Activated CD4-positive, alpha-beta T cell treated with anti-CD3 and anti-CD28 coated beads, Interleukin-2, amount 50 U/mL, for 16 hours (primary cell): ENCODE data around the gene DNAAF5.
A peak's percentile ranks its signal among the peaks of the same experiment; 100 is the strongest.

Experiments used
- DNase-seq: peaks from one replicate; pipeline ENCODE4 v3.0.0-alpha.2; 2020

The DNAAF5 gene

DNA sequence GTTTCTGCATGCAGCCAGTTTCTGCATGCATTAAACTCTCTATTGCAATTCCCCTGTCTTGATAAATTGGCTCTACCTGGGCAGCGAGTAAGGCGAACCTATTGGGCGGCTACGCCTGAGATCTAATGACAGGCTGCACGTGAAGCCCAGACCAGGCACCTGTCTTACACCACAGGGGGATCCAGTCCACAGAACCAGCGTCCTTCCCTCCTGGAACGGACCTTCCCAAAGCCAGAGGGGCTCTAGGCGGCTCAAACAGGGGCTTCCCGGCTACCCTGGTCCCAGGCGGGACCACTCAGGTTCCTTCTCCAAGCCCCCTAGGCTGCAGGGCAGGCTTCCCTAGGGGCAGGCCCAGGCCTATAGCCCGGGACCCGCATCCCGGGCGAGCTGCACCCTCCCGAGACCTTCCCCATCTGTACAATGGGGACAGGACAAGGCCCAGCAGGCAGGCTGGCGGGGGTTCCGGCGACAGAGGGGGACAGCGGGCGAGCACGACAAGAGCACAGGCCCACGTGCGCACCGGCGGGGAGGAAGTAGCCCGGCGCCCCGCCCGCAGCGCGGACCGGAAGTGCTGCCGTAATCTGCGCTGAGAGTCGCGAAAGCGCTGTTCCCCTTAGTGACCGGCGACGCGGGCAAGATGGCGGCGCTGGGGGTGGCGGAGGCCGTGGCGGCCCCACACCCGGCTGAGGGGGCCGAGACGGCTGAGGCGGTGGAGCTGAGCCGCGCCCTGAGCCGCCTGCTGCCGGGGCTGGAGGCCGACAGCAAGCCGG, at the start of gene DNAAF5:
Gene DNAAF5, plus strand, starts transcription at position 616 of the 770 bp plus-strand sequence. Its CDS starts 22 bp downstream, at position 638.
- DNase-seq: peak; percentile 90

DNA sequence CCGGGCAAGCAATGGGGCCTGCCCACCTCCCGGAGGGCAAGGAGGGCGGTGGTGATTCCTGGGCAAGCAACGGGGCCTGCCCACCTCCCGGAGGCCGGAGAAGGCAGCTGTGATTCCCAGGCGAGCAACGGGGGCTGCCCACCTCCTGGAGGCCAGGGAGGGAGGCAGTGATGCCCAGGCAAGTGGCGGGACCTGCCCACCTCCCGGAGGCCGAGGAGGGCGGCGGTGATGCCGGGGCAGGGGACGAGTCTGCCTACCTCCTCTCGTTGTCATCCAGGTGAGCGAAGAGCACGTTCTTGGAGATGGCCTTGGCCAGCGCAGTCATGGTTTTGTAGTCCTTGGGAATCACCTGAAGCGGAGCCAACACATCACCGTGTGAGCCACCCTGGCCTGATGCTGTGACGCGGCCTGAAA, 49.5 kb upstream of the DNAAF5 start:
- DNase-seq: no peak

DNA sequence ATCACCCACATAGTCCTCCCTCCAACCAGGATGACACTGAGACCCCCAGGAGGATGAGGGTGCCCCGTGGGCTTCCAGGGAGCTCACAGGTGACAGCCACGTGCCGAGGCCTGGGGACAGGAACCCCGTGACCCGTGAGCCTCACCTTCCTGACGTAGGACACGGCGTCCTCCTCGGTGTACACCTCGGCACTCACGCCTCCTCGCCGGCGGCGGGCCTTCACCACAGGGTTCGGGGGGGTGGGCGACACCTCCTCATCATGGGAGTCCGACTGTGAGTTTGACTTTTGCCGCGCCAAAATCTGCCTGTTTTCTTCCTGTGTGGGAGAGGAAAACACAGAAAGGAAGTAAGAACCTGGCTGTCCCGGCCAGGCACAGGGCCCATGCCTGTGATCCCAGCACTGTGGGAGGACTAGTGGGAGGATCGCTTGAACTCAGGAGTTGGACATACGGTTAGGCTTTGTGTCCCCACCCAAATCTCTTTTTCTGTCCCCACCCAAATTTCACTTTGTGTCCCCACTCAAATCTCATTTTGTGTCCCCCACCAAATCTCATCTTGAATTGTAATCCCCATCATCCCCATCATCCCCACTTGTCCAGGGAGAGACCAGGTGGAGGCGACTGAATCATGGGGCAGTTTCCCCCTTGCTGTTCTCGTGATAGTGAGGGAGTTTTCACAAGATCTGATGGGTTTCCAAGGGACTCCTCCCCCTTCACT, 45.9 kb upstream of the DNAAF5 start:
- DNase-seq: no peak

DNA sequence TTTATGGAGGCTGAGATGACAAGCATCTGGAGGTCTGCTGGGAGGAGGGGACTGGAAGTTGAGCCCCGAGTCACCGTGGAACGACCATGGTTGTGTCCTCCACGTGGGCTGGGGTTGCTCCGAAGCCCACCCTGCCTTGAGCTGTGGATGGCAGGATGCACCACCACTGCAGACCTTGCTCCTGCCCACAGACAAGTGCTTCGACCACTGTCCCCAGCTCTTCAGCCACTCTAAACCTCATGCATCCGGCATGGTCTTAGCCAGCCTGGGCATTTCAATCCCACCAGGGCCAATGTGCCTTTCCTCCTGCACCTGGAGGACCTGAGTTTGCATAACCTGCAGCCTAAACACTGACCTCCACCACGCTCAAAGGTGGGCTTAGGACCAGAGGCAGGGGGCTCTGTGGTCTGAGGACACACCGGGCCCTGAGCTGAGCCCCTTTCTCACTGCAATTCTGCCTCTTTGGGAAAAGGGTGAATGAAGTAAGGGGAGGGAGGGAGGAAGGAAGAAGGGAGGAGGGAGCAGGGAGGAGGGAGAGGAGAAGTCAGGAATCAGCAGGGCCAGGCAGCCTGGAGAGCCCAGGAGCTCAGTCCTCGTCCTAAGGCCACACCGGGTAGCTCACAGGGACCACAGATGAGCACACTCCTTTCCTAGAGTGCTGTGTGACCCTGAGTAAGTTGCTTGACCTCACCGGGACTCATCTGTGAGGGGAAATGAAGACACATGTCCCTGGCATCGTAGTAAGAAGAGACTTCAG, 44.8 kb upstream of the DNAAF5 start:
- DNase-seq: no peak

DNA sequence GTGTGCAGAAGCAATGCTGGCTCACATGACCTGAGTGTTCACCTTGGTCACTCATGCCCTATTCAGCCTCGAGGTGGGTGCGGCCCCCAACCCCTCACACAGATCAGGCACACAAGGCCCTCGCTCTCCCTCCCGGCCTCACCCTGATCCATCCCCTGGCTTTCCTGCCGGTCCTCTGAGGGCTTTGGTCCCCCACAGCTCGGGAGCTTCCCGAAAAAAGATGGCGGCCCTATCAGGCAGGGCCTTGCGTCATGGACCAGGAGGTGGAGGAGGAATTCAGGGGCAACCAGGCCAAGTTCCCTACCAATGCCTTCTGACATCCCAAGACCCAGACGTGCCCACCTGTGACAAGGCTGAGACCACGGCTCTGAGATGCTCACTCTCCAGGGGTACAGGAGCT, 43.7 kb upstream of the DNAAF5 start:
- no peak for DNase-seq

DNA sequence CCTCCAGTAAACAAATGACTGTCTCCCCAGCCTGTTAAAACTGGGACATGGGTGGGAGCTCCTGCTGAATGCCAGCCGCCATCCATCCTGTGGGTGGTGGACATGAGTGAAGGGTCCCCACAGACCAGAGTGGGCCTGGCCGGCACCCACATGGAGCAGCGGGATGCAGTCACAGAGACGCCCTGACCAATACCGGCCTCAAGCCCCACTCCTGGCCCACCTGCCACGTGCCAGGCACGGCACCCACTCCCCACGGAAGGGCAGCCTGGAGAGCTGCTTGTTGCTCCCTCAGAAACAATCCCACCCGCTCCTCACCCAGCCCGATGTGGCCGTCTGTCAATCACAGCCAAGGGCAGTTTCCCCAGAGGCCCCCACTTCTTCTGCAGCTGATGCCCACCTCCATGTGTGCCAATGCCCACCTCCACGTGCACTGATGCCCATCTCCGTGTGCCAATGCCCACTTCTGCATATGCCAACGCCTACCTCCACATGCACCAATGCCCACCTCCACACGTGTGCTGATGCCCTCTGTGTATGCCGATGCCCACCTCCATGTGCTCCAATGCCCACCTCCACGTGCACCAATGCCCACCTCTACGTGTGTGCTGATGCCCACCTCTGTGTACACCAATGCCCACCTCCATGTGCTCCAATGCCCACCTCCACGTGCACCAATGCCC, 42.8 kb upstream of the DNAAF5 start:
- DNase-seq: no peak

DNA sequence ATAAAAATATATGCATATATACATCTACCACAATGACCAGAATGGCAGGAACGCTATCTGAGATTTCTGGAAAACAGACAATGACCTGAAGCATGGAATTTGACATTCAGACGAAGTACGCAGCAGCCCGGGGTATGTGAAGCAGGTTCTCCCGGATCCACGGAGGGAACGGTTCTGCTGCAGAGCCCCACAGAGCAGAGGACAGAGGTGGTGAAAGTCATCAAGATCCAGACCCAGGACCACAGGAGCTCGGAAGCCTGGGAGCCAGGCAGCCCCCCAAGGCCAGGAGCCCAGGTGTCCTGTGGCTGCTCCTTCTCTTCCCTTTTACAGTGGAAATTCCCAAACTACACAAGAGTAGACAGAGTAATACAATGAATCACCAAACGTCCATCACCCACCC, 42.1 kb upstream of the DNAAF5 start:
- no peak for DNase-seq

DNA sequence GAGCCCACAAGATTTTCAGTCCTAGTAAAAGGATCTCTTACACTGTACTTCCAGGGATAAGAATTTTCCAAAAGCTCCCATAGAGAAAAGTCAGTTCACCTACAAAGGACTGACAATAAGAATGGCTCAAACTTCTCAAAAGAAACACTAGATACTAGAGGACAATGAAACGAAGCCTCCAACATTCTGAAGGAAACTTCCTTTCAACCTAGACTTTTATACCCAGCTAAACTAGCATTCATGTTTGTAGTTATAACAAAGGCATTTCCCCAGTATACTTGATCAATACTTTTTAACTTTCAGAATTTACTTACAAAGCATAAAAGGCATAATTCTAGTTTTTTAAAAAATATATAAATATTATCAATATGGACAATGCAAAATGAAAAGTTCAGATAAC, 41.0 kb upstream of the DNAAF5 start:
- no peak for DNase-seq

DNA sequence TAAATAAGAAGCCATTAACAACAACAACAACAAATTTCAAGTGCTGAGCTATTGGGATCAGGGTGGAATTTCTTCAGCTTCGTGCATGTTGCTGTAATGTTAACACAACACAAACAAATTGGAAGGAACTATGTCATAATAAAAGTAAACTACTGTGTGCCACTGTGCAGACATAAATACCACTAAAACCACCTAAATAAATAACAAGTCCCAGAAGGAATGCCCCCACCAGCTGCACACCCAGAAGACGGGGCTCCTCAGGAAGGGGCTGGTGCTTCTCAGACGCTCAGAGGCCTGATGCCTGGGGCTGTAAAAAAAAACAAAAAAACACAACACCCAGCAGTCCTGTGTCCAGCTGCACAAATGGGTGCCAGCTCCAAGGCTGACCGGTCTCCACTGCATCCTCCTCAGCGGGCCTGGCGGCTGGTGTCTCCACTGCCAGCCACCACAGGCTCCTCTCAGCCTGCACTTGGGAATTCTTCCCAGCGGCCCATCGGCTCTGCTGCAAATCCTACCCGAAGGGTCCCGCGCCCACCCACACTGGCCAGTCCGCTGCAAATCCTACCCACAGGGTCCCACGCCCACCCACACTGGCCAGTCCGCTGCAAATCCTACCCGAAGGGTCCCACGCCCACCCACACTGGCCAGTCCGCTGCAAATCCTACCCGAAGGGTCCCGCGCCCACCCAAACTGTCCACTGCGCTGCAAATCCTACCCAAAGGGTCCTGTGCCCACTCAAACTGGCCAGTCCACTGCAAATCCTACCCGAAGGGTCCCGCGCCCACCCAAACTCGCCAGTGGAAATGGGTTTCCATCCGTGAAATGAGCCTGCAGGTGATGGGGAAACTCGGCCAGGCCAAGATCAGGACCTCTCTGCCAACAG, 35.8 kb upstream of the DNAAF5 start:
- no peak for DNase-seq

DNA sequence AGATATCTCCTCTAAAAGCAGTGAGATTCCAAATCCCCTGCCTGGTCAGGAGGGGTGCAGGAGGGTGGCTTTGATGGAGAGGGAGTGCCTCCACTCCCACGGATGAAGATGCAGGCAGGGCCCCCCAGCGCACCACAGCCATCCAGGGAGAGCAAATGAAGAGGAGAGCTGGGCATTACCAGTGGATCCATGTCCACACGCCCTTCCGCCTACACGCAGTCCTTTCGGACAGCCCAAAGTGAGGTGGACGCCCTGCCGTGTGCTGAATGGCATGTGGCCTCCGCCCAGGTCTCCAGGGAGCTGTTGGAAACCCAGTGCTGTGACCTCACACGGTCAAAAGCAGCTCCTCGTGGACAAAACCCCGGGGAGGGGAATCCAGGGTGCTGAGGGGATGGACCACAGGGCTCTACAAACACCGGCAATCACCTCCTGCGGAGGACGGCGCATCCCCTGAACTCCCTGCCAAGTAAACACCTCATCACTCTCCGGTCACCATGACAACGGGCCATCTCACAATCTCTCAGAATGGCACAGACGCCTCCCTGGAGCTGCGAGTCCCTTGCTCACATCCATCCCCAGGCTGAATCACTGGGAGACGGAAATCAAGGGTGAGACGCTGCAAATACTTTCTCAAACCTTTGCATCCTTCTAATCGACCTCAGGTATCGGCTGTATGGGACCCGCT, 35.0 kb upstream of the DNAAF5 start:
- no peak for DNase-seq

DNA sequence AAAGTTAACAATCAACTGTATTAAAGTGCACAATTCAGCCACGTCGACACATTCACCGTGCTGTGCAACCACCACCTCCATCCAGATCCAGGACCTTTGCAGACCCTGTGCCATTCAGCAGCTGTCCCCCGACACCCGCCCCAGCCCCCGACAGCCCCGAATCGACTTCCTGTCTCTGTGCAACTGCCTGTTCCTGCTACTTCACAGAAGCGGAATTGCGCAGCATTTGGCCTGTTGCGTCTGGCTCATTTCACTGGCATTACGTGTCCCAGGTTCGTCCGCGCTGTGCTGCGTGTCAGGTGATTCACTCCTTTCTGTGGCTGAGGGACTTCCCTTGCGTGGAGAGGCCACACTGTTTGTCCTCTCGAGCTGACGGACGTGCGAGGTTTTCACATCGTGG, 33.2 kb upstream of the DNAAF5 start:
- DNase-seq: no peak

DNA sequence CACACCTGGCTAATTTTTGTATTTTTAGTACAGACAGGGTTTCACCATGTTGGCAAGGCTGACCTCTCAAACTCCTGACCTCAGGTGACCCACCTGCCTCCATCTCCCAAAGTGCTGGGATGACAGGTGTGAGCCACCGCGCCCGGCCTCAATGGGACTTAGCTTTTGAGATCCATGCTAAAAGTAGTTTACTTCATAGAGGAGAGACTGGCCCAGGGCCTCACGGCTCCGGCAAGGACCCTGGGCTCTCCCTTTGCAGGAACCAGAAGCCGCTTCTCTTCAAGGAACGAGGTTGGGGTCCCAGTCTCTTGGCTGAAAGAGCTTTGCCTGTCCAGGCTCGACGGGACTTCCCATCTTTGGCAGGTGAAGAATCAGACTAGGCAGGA, 30.1 kb upstream of the DNAAF5 start:
- DNase-seq: no peak

DNA sequence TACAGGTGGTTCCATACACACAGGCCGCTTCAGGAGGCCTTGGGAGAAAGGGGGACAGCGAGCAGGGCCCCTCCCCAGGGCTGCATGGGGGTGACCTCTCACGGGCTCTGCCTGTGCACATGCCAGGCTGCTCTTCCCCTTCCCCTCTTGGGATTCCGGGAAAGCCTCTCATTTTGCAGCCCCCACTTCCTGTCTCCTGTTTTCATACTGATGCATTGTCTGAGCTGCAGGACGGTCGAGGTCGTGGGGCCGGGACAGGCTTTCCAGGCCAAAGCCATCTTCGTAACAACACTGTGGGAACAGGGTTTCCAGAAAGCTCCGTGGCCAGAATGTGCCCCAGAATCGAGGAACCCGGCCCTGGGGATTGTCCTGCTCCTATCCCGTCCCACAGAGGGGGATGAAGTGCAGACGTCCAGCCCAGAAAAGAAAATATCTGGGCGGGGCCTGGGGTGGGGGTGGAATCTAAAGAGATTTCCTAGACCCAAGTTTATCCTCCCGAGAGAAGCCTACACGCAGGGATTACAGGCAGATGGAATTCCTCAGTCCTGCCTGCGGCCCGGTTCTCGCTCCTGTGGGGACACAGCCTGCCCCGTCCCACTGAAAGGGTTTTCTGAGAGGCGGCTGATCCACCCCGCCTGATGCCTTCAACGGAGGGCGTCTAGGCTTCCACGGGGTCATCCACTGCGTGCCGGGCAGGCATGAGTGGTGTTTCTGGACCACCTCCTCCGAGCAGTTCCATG, 29.5 kb upstream of the DNAAF5 start:
- DNase-seq: no peak

DNA sequence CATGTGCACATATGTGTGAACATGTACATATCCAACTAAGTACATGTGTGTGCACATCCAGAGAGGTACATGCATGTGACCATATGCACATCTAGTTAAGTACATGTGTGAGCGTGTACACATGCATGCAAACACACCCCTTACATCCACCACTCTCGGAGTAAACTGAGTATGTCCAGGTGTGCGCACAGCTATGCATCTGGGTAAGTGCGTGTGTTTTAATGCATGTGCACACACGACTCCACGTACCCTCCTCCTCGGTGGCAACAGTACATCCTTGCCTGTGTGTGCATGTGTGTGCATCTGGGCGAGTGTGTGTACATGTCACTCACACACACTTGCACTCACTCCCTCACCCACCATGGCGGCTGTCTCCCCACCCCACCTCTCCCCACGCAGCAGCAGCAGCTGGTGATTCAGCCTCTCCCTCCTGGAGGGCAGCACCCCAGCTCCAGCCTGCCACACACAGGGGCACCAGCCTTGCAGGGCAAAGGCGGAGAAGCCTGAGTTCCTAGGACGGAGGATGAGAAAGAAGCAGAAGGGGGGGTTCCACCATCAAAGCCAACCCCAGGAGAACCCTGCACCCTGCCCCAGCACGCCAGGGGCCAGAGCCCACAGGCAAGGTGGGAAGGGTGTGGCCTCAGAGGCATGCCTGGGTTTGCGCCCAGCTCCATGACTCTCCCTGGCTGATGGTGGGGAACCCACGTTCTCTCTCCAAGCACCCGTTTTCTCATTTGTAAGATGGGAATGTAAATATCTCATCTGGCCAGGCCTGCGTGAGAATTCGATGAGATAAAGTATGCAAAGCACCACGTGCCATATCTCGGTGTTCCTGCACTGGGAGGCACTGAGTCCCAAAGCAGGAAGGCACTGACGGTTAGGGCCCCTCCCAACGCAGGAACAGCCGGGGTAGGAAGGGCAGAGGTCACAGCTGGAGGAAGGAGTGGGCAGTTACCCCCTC, 27.7 kb upstream of the DNAAF5 start:
- no peak for DNase-seq

DNA sequence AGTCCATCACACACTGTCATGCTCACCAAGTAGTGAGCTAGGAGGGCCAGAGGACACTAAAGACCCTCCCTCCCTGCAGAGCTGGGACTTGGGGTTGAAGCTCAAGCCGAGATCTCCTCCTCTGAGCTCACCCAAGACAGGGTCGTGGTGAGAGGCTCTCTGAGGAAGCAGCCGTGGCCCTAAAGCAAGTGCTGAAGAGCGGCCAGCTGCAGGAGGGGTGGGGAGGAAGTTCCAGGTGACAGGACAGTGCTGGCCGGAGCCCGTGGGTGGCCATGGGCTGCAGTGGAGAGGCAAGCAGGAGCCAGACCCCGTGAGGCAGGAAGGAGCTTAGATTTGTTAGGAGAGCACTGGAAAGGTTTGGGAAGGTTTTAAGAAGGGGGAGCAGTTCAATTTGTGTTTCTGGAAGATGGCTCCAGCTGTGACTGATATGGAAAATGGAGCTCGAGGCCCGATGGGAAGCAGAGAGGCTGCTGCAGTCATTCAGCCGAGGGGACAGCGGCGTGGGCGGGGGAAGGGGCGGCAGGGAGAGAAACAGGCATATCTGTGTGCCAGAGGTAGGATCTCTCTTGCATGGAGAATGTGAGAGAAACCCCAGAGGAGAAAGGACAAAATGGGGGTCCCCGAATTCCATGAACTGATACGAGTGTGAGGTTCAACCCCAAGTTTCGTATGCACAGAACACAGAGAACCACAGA, 26.9 kb upstream of the DNAAF5 start:
- no peak for DNase-seq

DNA sequence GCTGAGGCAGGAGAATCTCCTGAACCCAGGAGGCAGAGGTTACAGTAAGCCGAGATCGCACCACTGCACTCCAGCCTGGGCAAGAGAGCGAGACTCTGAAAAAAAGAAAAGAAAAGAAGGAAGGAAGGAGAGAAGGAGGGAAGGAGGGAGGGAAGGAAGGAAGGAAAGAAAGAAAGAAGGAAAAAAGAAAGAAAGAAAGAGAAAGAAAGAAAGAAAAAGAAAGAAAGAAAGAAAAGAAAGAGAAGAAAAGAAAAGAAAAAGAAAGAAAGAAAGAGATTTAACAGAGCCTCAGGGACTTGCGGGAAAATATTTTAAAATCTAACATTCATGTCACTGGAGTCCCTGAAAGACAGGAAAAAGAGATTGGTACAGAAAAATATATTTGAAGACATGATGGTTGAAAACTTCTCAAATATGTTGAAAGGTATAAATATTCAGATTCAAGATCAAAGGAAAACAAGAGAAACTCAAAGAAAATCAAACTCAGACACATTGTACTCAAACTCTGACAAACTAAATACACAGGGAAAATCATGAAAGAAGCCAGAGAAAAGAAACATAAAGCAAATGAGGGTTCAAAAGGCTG, 25.3 kb upstream of the DNAAF5 start:
- DNase-seq: no peak

DNA sequence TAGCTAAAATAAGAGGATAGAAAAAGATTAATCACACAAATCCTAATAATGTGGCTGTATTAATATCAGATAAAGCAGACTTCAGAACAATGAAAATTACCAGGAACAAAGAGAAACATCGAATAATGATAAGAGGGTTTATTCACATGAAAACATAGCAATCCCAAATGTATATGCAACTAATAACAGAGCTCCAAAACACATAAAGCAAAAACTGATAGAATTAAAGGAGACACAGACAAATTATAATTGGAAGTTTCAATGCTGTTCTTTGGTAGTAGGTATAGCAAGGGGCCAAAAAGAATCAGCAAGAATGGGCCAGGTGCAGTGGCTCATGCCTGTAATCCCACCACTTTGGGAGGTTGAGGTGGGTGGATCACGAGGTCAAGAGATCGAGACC, 23.4 kb upstream of the DNAAF5 start:
- no peak for DNase-seq

DNA sequence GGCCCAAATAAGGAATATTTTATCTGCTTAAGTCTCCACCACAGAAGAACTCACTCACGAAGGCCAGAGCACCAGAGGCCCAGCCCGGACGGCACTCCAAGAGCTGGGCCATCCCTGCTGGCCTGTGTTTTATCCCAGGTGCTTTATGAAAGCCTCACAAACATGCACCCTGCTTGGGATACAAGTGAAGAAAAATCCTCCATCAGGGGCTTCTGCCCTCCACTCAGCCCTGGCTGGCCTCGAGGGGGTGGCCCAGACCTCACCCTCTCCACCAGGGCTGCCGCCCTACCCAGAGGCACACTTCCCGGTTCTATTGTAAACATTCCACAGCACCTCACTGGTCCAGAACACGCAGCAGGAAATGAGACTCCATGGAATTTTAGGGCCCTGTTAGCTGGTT, 19.8 kb upstream of the DNAAF5 start:
- DNase-seq: no peak
